HUES64 (cell line): ENCODE results near the gene WDR59.

Source experiments
- H3K27ac ChIP-seq: 2 replicates; pipeline ENCODE4 v1.7.0; 2013; ENCODE audit warnings: low read depth, low read length, inconsistent platforms
- H3K27me3 ChIP-seq: 2 replicates; pipeline ENCODE4 v1.6.1; 2013; ENCODE audit warnings: mild to moderate bottlenecking, low read length; ENCODE audit not compliant: insufficient read depth
- H3K36me3 ChIP-seq: 2 replicates; pipeline ENCODE4 v1.6.1; 2013; ENCODE audit warnings: mild to moderate bottlenecking, low read length; ENCODE audit not compliant: insufficient read depth
- H3K4me1 ChIP-seq: 2 replicates; pipeline ENCODE4 v1.6.1; 2013; ENCODE audit warnings: mild to moderate bottlenecking, low read length, moderate library complexity; ENCODE audit not compliant: insufficient read depth
- H3K4me3 ChIP-seq: 2 replicates; pipeline ENCODE4 v1.5.1; 2013; ENCODE audit warnings: mild to moderate bottlenecking, low read length, moderate library complexity
- H3K9ac ChIP-seq: 2 replicates; pipeline ENCODE4 v1.6.1; 2013; ENCODE audit warnings: mild to moderate bottlenecking, low read depth, low read length
- H3K9me3 ChIP-seq: 2 replicates; pipeline ENCODE4 v1.6.1; 2013; ENCODE audit warnings: low read depth, low read length; ENCODE audit not compliant: insufficient read depth
- WGBS: fragments of 150-250, 120-280 bp; methylation state at CpG from one replicate; pipeline ENCODE4 v1.1.7; 2013; ENCODE audit warnings: missing lambda C conversion rate; 5-methylcytosine and 5-hydroxymethylcytosine counted together

Gene WDR59

GRCh38 chr16:74901606-74902005, 83.3 kb downstream of the WDR59 start:
- Histone ChIP-seq H3K9ac (no peak overlapping the region), H3K27ac (no peak overlapping the region), H3K36me3 (peaks cover 56% of the 10 kb centered on the region), H3K27me3 (no peaks in the 10 kb centered on the region), H3K9me3 (no peaks in the 10 kb centered on the region), H3K4me1 (peaks cover 10% of the 10 kb centered on the region; the same call in 1 of the 2 replicates), H3K4me3 (no peak overlapping the region)
- 91% methylated on average over 4 of the region's 4 CpGs for WGBS

- no peak overlapping the region for H3K27ac ChIP-seq
- H3K36me3 ChIP-seq, result peaks cover 64% of the 10 kb centered on the region
- no peak overlapping the region for H3K4me3 ChIP-seq
- WGBS, result over 99% methylated on average over 4 of the region's 4 CpGs
- no peak overlapping the region for H3K9ac ChIP-seq
- H3K9me3 ChIP-seq, result no peaks in the 10 kb centered on the region
- peaks cover 10% of the 10 kb centered on the region; the same call in 1 of the 2 replicates for H3K4me1 ChIP-seq
- no peaks in the 10 kb centered on the region for H3K27me3 ChIP-seq
Observed at GRCh38 chr16:74899816-74900215, 85.1 kb downstream of the WDR59 start.

GRCh38 chr16:74898659-74899058, 86.3 kb downstream of the WDR59 start:
- peaks cover 70% of the 10 kb centered on the region for H3K36me3 ChIP-seq
- peaks cover 10% of the 10 kb centered on the region; the same call in 1 of the 2 replicates for H3K4me1 ChIP-seq
- 88% methylated on average over 8 of the region's 8 CpGs for WGBS
- H3K9me3 ChIP-seq, result no peaks in the 10 kb centered on the region
- H3K4me3 ChIP-seq, result no peak overlapping the region
- H3K27ac ChIP-seq, result no peak overlapping the region
- no peak overlapping the region for H3K9ac ChIP-seq
- no peaks in the 10 kb centered on the region for H3K27me3 ChIP-seq

DNA sequence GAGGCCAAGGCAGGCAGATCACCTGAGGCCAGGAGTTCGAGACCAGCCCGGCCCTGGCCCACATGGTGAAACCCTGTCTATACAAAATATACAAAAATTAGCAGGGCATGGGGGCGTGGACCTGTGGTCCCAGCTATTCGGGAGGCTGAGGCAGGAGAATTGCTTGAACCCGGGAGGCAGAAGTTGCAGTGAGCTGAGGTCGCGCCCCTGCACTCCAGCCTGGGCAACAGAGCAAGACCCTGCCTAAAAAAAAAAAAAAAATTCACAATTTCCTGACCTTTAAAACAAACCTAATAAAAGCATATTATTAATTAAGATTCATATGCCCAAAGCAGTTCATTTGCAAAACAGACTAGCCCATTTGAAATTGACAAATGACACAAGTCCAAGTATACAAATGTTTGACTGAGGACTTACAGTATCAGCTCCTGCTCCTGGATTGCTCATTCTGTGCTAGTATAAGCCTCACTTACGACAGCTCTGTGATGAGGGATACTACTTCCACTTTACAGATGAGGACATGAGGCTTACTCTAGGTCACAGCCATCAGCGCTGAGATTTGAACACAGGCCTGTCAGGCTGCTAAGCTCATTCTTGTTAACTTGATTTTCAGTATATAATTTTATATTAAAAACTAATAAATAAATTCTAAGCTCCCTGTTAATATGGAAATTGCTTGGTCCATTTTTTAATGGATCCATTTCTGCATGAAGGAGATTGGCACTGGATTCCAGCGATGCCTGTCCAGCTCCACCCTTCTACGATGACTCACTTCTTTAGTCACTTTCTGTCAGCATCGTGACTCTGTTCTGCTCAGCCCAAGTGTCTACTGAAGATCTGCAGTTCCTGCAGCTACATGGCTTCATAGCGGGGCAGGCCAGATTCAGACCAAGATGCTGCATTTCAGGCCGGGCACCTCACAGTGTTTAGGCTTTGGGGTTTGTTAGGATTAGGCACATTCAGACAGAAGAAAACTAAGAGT, 88.2 kb downstream of the WDR59 start:
- 95% methylated on average over 14 of the region's 14 CpGs for WGBS
- peaks cover 71% of the 10 kb centered on the region for H3K36me3 ChIP-seq

GRCh38 chr16:74893541-74893940, 91.4 kb downstream of the WDR59 start:
- no peaks in the 10 kb centered on the region for H3K9me3 ChIP-seq
- peaks cover 2% of the 10 kb centered on the region; the same call in 1 of the 2 replicates for H3K4me1 ChIP-seq
- H3K4me3 ChIP-seq, result no peak overlapping the region
- H3K36me3 ChIP-seq, result peaks cover 83% of the 10 kb centered on the region
- no peak overlapping the region for H3K27ac ChIP-seq
- no peaks in the 10 kb centered on the region for H3K27me3 ChIP-seq
- 98% methylated on average over 4 of the region's 4 CpGs for WGBS
- H3K9ac ChIP-seq, result no peak overlapping the region

More for the DNA sequence above, 88.2 kb downstream of the WDR59 start:
- Histone ChIP-seq H3K27me3 (no peaks in the 10 kb centered on the region), H3K9me3 (no peaks in the 10 kb centered on the region), H3K9ac (no peak overlapping the region), H3K4me1 (peaks cover 10% of the 10 kb centered on the region; the same call in 1 of the 2 replicates), H3K4me3 (no peak overlapping the region), H3K27ac (no peak overlapping the region)

GRCh38 chr16:74892574-74893461, 92.1 kb downstream of the WDR59 start:
- no peaks in the 10 kb centered on the region for H3K27me3 ChIP-seq
- H3K4me1 ChIP-seq, result no peaks in the 10 kb centered on the region
- no peak overlapping the region for H3K27ac ChIP-seq
- no peaks in the 10 kb centered on the region for H3K9me3 ChIP-seq
- 88% methylated on average over 8 of the region's 8 CpGs for WGBS
- H3K9ac ChIP-seq, result no peak overlapping the region
- peaks cover 86% of the 10 kb centered on the region for H3K36me3 ChIP-seq
- H3K4me3 ChIP-seq, result no peak overlapping the region

DNA sequence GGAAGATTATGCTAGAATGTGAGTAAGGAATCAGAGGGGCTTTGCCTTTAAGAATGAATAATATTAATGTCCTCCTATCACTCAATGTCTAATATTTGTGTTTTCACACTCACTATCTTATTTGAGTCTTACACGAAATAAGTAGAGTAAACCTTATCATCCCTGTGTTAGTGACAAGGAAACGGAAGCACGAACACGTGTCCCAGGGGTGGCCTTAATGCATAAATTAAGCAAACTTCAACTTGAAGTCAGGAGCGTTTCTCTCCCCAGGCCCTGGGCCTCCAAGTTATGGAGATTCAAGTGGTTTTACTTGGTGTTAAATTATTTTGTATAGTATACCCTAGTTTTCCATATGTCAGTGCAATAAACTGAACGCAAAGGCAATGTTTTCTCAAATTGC, 96.0 kb downstream of the WDR59 start:
- H3K27me3 ChIP-seq, result no peaks in the 10 kb centered on the region
- H3K9me3 ChIP-seq, result no peaks in the 10 kb centered on the region
- H3K4me1 ChIP-seq, result no peaks in the 10 kb centered on the region
- H3K27ac ChIP-seq, result no peak overlapping the region
- H3K9ac ChIP-seq, result no peak overlapping the region
- H3K36me3 ChIP-seq, result peaks cover 93% of the 10 kb centered on the region
- WGBS, result 94% methylated on average over 6 of the region's 6 CpGs
- no peak overlapping the region for H3K4me3 ChIP-seq

DNA sequence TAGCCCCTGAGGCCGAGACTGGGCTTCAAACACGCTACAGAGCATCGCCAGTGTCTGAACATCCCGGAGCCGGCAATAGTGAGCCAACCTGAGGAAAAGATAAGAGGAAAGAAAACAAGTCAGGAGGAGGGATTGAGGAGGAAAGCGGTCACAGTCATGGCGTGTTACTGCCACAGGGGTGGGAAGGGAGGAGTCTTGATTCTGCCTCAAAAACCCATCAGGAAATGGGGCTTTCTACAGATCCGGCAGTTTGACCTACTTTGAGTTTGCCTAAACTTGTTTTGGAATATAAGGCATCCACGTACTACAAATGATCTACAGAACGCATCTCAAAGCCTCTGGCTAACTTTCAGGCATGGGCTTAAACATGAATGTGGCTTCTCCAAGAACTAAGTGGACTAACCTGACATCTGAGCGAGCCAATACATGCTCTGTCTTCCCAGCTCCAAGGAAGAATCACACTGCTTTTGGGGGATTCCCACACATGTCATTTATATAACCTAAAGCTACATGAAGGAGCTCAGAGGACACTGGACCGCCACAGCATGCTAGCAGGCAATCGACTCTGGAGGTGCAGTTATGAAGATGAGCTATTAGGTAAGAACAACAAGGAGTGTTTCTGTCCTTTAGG, 96.6 kb downstream of the WDR59 start:
- Histone ChIP-seq H3K4me1 (no peaks in the 10 kb centered on the region), H3K36me3 (peaks cover 94% of the 10 kb centered on the region), H3K27ac (no peak overlapping the region), H3K9ac (no peak overlapping the region), H3K9me3 (no peaks in the 10 kb centered on the region), H3K4me3 (no peak overlapping the region), H3K27me3 (no peaks in the 10 kb centered on the region)
- WGBS, result 94% methylated on average over 13 of the region's 13 CpGs

DNA sequence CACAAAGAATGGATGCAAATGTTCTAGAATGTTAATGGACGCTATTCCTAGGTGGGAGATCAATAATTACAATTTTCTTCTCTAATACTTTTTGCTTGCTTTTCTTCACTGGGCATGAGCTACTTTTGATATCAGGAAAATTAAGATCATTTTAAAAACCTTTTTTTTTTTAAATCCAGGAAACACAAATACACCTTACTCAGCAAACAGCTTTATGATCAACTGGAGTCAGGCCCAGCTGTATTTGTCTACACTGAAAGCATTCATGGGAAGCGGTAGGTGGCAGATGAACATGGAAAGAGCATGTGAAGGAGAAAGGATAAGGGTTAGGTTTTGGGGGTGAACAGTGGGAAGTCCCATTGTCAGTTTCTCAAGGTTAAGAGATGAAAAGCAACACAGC, 97.8 kb downstream of the WDR59 start:
- Histone ChIP-seq H3K9ac (no peak overlapping the region), H3K4me3 (no peak overlapping the region), H3K27ac (no peak overlapping the region), H3K9me3 (no peaks in the 10 kb centered on the region), H3K36me3 (peaks cover 92% of the 10 kb centered on the region), H3K4me1 (no peaks in the 10 kb centered on the region), H3K27me3 (no peaks in the 10 kb centered on the region)
- WGBS, result 93% methylated on average over 1 of the region's 2 CpGs

DNA sequence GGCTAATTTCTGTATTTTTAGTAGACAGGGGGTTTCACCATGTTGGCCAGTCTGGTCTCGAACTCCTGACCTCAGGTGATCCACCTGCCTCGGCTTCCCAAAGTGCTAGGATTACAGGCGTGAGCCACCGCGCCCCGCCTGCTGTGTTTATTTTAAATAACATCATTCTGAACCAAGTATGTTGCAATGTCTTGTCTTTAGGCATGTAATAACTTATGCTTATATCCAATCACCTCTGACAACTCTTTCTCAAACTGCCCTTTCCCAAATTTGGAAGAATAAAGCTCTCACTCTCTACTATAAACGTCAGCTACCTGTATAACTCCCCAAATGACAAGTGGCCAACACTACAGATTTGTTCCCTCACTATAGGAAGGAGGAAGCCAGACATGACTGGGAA, 107.2 kb downstream of the WDR59 start:
- no peak overlapping the region for H3K9ac ChIP-seq
- WGBS, result 90% methylated on average over 7 of the region's 7 CpGs
- no peaks in the 10 kb centered on the region for H3K27me3 ChIP-seq
- H3K4me1 ChIP-seq, result no peaks in the 10 kb centered on the region
- H3K9me3 ChIP-seq, result no peaks in the 10 kb centered on the region
- H3K36me3 ChIP-seq, result peaks cover 64% of the 10 kb centered on the region
- H3K27ac ChIP-seq, result no peak overlapping the region
- no peak overlapping the region for H3K4me3 ChIP-seq
